ENCODE measurements around the gene UBL4A. TPM values are rescaled to one million over a fixed set of nuclear protein-coding genes. Genes with fewer than 3 reads are reported as not detected.
A peak's percentile ranks its signal among the peaks of the same experiment; 100 is the strongest.

UBL4A gene
- total RNA-seq, 1 donor from 2014 or later = 29.2 TPM

GRCh38 chrX:154457491-154458115, 28.8 kb downstream of the UBL4A start:
- Mint-ChIP-seq H3K27me3 (ENCODE audit: low read depth) (no peaks in the 10 kb centered on the region), H3K27ac (peak overlapping the region; percentile 86), H3K4me3 (peak overlapping the region; percentile 85), H3K4me1 (peaks cover 9% of the 10 kb centered on the region), H3K9me3 (peaks cover 12% of the 10 kb centered on the region), H3K36me3 (peaks cover 12% of the 10 kb centered on the region)
- DNase-seq (ENCODE audit: low spot score in 2 of 2, unreplicated experiment in 2 of 2) = no peak
- TF ChIP-seq CTCF (IDR thresholded peaks at IDR 0.05; ENCODE audit: unreplicated experiment) = no peak

GRCh38 chrX:154452823-154453222, 33.6 kb downstream of the UBL4A start:
- Mint-ChIP-seq H3K36me3 (peaks cover 12% of the 10 kb centered on the region), H3K4me1 (no peaks in the 10 kb centered on the region), H3K4me3 (no peak overlapping the region), H3K9me3 (peaks cover 12% of the 10 kb centered on the region), H3K27me3 (ENCODE audit: low read depth) (no peaks in the 10 kb centered on the region), H3K27ac (no peak overlapping the region)
- no peak for DNase-seq (ENCODE audit: low spot score in 2 of 2, unreplicated experiment in 2 of 2)
- TF ChIP-seq CTCF (IDR thresholded peaks at IDR 0.05; ENCODE audit: unreplicated experiment) = no peak

- H3K36me3 Mint-ChIP-seq = peaks cover 16% of the 10 kb centered on the region
- no peak for DNase-seq (ENCODE audit: low spot score in 2 of 2, unreplicated experiment in 2 of 2)
- H3K4me1 Mint-ChIP-seq = no peaks in the 10 kb centered on the region
- H3K4me3 Mint-ChIP-seq = no peak overlapping the region
- H3K27ac Mint-ChIP-seq = no peak overlapping the region
- no peak for TF ChIP-seq CTCF (IDR thresholded peaks at IDR 0.05; ENCODE audit: unreplicated experiment)
- H3K9me3 Mint-ChIP-seq = peaks cover 8% of the 10 kb centered on the region
- no peaks in the 10 kb centered on the region for H3K27me3 Mint-ChIP-seq (ENCODE audit: low read depth)
Measured at GRCh38 chrX:154450312-154450711, 36.1 kb downstream of the UBL4A start.

- Mint-ChIP-seq H3K4me3 (no peak overlapping the region), H3K27me3 (ENCODE audit: low read depth) (no peaks in the 10 kb centered on the region), H3K4me1 (no peaks in the 10 kb centered on the region), H3K36me3 (peaks cover 16% of the 10 kb centered on the region), H3K27ac (no peak overlapping the region), H3K9me3 (peaks cover 8% of the 10 kb centered on the region)
- DNase-seq (ENCODE audit: low spot score in 2 of 2, unreplicated experiment in 2 of 2) = no peak
- TF ChIP-seq CTCF (IDR thresholded peaks at IDR 0.05; ENCODE audit: unreplicated experiment) = no peak
Measured at GRCh38 chrX:154449618-154450017, 36.8 kb downstream of the UBL4A start.

GRCh38 chrX:154448484-154448883, 37.9 kb downstream of the UBL4A start:
- no peak for DNase-seq (ENCODE audit: low spot score in 2 of 2, unreplicated experiment in 2 of 2)
- Mint-ChIP-seq H3K9me3 (peaks cover 8% of the 10 kb centered on the region), H3K4me3 (no peak overlapping the region), H3K27me3 (ENCODE audit: low read depth) (no peaks in the 10 kb centered on the region), H3K36me3 (peaks cover 16% of the 10 kb centered on the region), H3K27ac (no peak overlapping the region), H3K4me1 (peaks cover 1% of the 10 kb centered on the region)
- TF ChIP-seq CTCF (IDR thresholded peaks at IDR 0.05; ENCODE audit: unreplicated experiment) = no peak

GRCh38 chrX:154446430-154446829, 40.0 kb downstream of the UBL4A start:
- Mint-ChIP-seq H3K4me3 (no peak overlapping the region), H3K27ac (no peak overlapping the region), H3K36me3 (peaks cover 11% of the 10 kb centered on the region), H3K9me3 (no peaks in the 10 kb centered on the region), H3K27me3 (ENCODE audit: low read depth) (no peaks in the 10 kb centered on the region), H3K4me1 (peaks cover 3% of the 10 kb centered on the region)
- TF ChIP-seq CTCF (IDR thresholded peaks at IDR 0.05; ENCODE audit: unreplicated experiment) = no peak
- DNase-seq (ENCODE audit: low spot score in 2 of 2, unreplicated experiment in 2 of 2) = no peak

Measured in mesothelial cell of epicardium (in vitro differentiated cells).